HS-5 (cell line): ENCODE data around the gene GPR39.
A peak's percentile ranks its signal among the peaks of the same experiment; 100 is the strongest.
"Not testable (repeated sequence)": the region's sequence is repeated elsewhere in the genome, so short reads cannot be mapped to it uniquely, and the experiment has no call there.

Source experiments
- DNase-seq: peaks from one replicate; pipeline ENCODE4 v3.0.0-alpha.2; 2012; ENCODE audit warnings: low read depth

GPR39 gene

GRCh38 chr2:132416723-132417395 is at the start of gene GPR39:
Gene GPR39 (plus strand): TSS chr2:132416805.
- no peak for DNase-seq

DNA sequence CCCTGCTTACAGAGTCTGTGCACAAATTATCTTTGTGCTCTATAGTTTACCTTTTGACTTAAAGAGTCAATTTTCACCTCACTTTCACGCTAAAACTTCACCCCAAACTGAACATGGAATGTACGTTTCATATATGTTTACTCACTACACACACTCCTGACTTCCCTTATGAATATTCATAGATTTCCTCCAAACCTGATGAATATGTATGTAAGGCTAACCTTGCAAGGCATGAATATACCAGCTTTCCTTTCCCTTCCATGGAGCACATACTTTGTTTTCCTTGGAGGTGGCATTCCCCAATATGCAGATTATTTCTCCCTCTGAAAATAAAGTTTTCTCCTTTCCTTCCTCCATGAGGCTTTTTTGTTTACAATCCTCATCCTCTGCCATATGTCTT is 48.4 kb upstream of the GPR39 start:
- DNase-seq, result no peak

DNA sequence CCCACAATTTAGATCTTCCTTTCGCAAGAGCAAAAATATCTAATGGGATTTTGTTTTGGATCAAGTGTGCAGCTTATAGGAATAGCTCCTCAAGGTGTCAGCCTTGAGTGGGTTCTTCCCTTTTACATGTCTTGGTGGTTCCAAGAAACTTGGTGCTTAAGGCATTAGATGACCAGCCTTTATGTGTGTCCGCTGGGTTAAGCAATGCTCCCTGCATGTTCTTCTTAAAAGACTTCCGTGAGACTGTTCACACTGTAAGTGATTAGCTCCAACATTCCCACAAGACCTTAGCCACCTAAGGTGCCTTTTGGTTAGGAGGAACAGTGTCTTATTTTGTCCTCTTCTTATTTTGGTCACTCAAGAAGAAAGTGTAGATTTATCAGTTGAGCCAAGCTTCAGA is 44.3 kb upstream of the GPR39 start:
- no peak for DNase-seq

DNA sequence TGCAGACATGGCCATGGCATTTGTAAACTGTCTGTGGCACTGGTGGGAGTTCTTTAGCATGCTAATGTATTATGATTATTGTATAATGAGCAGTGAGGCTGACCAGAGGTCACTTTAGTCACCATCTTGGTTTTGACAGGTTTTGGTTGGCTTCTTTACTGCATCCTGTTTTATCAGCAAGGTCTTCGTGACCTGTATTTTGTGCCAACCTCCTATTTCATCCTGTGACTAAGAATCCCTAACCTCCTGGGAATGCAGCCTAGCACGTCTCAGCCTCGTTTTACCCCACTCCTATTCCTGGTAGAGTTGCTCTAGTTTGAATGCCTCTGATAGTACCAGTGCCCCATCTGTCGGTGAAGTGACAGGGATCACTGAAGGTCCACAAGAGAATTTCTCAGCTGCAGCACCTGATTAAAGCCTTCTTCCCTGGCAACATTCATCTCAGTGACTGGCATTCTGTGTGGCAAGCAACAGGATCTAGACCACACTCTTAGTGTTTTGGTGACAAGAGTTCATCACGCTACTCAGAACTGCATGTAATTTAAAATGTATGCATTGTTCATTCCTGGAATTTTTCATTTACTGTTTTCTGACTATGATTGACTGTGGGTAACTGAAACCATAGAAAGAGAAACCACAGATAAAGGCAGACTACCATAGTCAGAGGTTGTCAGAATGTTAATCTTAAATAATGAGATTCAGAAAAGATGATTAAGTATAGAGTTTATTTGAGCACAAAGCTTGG is 43.0 kb upstream of the GPR39 start:
- DNase-seq, result no peak

DNA sequence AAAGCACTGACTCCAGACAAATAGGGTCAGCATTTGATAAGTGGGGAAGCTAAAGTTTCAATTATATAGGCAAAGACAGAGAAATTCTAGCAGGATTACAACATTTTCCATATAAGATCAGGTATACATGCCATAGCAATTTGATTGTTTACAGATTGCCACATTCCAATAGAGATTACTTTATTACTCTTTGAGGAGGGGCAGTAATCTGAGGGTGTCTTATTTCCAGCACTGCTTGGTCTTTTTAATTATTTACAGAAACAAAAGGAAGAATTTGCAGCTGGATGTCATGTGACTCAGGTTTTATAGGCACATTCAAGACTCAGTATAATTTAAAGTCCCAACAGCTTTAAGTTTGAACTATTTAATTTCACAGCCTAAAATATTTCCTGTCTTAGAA is 42.5 kb upstream of the GPR39 start:
- DNase-seq, result no peak

DNA sequence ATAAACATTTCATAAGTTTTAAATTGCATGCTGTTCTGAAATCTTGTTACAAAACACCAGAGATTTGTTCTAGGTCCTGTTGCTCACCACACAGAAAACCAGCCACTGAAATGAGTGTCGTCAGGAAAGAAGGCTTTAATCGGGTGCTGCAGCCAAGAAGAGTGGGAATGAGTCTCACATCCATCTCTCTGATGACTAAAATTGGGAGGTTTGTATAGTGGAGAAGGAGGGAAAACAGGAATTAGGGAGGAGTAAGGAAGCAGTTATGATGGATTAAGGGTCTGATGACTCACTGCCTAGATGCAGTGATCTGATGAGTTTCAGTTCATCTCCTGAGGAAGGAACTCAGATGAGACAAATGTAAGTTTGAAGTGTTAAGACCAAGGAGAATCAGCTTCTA is 42.1 kb upstream of the GPR39 start:
- DNase-seq, result peak; percentile 15

- no peak for DNase-seq
Observed at GRCh38 chr2:132374961-132375360, 41.6 kb upstream of the GPR39 start.

DNA sequence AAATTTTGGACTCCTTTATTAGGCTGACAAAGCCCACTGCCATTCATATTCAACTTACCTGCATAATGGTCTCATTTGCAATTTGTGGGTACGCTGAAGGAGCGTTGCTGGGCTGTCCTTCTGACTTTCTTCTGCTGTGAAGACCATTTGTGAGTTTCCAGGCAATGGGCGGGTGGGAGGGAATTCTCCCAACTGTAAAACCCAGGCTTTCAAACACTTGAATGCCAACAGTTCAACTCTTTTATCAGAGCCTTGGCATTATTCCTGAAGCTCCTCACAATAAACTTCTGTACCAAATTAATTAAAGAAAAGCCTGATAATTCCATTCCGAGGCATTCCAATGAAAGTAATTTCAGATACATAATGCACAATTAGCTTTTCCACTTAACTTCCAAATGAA is 35.2 kb upstream of the GPR39 start:
- no peak for DNase-seq

- DNase-seq, result no peak
Observed at GRCh38 chr2:132383956-132384355, 32.6 kb upstream of the GPR39 start.

DNA sequence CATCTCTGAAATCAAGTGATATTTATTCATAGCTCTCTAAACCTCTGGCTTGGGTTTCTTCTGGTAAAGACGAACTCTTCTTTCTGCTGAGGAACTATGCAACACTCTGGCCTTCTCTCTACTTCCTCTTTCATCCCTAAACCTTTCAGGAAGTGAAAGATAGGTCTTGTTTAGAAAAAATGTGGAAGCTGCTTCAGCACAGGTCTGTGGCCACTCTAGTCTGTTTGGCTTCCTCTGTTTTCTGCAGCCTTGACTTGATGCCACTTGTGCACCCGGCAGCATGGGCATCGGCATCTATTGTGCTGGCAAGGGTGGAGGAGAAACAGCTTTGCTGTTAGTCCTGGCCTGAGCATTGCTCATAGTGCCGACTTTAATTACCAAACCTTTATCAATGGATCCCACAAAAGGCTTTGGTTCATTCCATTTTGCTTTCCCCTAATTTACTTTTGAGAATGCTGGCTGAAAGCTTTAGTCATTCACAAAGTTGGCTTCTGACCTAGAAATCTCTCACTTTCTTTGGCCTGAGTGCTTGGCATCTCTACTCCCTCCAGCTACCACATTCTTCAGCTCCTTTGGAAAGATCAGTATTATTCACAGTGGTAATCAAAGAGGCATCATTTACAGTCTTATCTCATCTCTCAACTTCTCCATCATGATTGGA is 32.0 kb upstream of the GPR39 start:
- no peak for DNase-seq

DNA sequence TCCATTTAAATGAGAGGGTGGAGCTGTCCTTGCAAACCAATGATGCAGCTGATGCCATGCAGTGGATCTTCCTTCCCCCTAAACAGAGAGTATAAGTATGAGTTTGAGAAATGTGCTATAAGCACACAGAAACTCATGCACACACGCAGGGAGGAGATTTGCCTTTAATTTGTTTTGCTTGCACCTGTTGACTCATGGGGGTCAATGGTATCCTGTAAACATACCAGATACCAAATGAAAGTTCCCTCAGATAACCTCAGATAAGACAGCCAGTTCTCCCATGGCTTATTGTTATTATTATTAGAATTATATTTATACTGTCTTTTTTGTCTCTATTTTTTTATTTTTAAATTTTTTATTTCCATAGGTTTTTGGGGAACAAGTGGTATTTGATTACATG is 29.5 kb upstream of the GPR39 start:
- no peak for DNase-seq

DNA sequence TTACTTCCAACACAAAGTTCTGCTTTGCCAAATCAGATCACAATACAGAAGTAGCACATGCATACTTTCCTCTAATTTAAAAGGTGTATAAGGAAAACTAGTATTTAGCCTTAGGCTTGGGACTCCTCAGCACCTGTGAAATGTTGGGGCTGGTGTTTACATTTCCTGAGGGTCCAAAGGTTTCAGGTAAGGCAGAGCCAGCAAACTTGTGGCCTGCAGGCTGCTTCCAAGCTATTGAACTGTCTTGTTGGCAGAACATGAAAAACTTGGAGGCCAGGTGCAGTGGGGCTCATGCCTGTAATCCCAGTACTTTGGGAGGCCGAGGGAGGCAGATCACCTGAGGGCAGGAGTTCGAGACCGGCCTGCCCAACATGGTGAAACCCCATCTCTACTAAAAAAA is 26.5 kb upstream of the GPR39 start:
- DNase-seq, result no peak

DNA sequence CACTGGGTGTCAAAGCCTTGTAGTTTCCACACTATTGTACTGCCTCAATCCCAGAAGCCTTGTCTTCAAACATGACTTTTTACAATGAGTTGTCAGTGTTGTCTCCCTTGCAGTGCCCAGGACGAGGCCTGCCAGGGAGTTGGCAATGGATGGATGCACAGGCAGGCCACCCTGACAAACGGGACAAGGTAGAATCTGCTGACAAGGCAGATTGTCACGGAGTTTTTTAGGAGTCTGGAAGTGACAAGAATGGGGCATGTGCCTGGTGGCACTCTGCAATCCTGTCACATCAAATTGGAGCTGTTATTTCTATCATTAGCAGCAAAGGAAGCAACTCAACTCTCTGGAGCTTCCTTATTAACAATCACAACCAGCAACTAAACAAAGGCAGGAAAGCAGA is 25.2 kb upstream of the GPR39 start:
- no peak for DNase-seq

DNA sequence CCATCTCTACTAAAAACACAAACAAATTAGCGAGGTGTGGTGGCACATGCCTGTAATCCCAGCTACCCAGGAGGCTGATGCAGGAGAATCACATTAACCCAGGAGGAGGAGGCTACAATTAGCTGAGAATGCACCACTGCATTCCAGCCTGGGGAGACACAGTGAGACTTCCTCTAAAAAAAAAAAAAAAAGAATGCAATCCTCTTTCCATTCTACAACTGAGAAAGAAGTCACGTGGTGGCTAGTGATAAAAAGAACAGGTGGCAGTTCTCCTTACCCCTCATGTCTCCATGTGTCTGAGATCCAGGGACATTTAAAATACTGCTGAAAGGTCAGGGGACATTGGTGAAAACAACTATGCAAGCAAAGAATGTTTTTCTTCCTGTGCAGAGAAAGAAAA is 24.4 kb upstream of the GPR39 start:
- DNase-seq, result no peak

DNA sequence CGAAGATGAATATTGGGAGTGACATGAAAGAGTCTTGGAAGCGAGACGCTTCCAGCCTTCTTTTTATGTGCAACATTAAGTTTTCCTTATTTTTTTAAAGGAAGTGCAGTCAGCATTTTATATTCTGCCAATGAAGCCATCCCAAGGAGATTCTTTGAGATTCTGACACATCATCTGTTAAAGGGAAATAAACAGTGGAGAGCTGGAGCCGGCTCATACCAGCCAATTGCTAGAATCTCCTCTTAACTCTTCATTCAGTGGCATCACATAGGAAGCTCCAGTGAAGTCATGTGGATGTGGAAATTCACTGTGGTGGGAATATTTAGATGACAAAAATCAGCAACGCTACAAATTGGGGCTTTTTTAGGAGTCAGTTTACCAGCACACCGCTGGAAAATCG is 23.7 kb upstream of the GPR39 start:
- DNase-seq, result no peak

GRCh38 chr2:132397042-132397441 is 19.6 kb upstream of the GPR39 start:
- not testable (repeated sequence) for DNase-seq

DNA sequence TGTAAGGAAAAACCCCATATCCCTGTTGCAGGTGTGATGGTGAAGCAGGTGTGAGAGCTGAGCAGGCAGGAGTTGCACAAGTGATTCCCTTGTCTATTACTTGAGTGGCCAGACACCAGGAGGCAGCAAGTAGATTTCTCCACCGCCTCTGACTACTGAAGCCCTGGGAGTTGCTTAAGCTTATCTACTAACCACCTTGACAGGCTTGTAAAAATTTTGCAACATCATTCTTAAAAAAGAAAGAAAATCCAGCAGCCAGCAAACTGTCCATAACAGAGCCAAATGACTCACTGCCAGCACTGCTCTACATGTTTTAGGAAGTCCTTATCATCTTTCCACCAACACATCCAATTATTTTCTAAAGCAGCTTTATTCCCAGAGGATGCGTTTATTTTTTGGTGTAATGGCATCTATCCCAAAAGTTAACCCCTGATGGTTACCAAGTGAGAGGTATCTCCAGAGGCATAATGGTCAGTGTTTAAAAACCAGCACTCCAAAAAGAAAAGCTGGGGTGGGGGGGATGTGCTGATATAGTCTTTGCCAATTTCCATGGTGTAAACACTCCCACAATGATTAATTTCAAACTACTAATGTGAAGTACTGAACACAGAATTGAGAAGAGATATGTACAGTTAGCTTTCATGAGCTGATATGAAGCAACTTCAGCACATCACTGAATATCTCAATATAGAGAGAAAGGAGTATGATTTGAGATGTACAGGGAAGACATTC is 16.3 kb upstream of the GPR39 start:
- no peak for DNase-seq

DNA sequence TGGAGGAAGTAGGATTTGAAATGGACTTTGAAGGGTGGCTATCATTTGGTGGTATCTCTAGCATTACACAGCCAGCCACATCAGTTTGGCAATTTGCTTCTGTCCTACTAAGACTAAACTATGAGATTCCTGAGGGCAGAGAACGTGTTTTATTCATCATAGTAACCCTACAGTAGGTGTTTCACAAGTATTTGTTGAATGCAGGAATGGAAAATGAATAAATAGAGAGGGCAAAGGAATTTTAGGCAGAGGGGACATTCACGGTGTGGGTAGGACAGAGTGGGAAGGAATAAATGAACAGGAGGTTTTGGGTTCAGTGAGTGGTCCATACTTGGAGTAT is 15.7 kb upstream of the GPR39 start:
- no peak for DNase-seq

GRCh38 chr2:132401326-132401725 is 15.3 kb upstream of the GPR39 start:
- DNase-seq, result no peak

GRCh38 chr2:132403146-132403545 is 13.5 kb upstream of the GPR39 start:
- no peak for DNase-seq

GRCh38 chr2:132404056-132404455 is 12.5 kb upstream of the GPR39 start:
- DNase-seq, result no peak

GRCh38 chr2:132407784-132408183 is 8.8 kb upstream of the GPR39 start:
- no peak for DNase-seq

DNA sequence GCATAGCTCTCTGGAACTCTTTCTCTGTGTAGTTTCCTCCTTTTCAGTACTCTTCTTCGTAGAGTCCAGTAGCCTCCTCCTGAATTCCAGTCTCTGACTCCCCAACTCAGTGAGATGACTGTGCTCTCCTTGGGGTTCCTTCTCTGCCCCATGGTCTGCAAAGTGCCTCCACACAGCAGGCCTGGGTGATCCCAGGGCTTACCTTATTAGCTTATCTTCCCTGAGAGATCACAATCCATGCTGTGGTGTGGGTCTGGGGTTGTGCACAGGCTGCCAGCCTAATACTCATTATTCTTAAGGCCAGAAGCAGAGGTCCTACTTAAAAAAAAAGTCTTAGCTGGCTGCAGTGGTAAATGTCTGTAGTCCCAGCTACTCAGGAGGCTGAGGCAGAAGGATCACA is 4.6 kb upstream of the GPR39 start:
- DNase-seq, result no peak
